Colonic mucosa (tissue), 4 donors: Measurements from ENCODE around the gene NATD1. TPM values are rescaled to one million over a fixed set of nuclear protein-coding genes. Genes with fewer than 3 reads are reported as not detected.

Experiments
- DNase-seq: peaks from one replicate; pipeline ENCODE4 v3.0.0-alpha.2; 2020
- H3K27ac ChIP-seq: fragments of 200-600 bp; one replicate; pipeline ENCODE4 v1.8.0; 2021
- H3K27me3 ChIP-seq: fragments of 200-600 bp; one replicate; pipeline ENCODE4 v1.8.0; 2021
- H3K36me3 ChIP-seq: fragments of 200-600 bp; one replicate; pipeline ENCODE4 v1.8.0; 2021
- H3K4me1 ChIP-seq: fragments of 200-600 bp; one replicate; pipeline ENCODE4 v1.8.0; 2021; ENCODE audit warnings: mild to moderate bottlenecking
- H3K4me3 ChIP-seq: fragments of 200-600 bp; one replicate; pipeline ENCODE4 v1.8.0; 2021
- H3K9ac ChIP-seq, 2 donors: one replicate each; pipeline ENCODE4 v1.7.0; 2013; ENCODE audit warnings: control low read depth in 2 of 2, low read depth in 2 of 2, low read length in 2 of 2
- H3K9me3 ChIP-seq: fragments of 200-600 bp; one replicate; pipeline ENCODE4 v1.8.0; 2021
- intact Hi-C: fragments of 100-400 bp; cut with DNase I; formaldehyde crosslinking; loops from one replicate; pipeline ENCODE4 v1.14.1; 2022
- total RNA-seq, 2 donors: library from RNA; stranded (reverse); fragmentation: NEBNext Ultra II Directional in 1 of 2; extraction: Animal tissue kit (Norgen Biotek cat#: 25700) in 1 of 2; gene quantifications; one replicate each; pipeline ENCODE4 v1.2.1, GENCODE V29; 2021
- TF ChIP-seq, protein P1 (sequence below): fragments of 200-600 bp; IDR thresholded peaks from one replicate; pipeline ENCODE4 v1.8.0; 2022; ENCODE audit warnings: antibody characterized with exemption, mild to moderate bottlenecking
- donor health status: healthy.
- donor health status: DM: no; HTN: no; CAD: no.
- donor health status: DM: no; HTN: no; CAD: no.

The NATD1 gene
- total RNA-seq, 2 donors from 2014 or later, result 1.8 to 5.2 TPM

DNA sequence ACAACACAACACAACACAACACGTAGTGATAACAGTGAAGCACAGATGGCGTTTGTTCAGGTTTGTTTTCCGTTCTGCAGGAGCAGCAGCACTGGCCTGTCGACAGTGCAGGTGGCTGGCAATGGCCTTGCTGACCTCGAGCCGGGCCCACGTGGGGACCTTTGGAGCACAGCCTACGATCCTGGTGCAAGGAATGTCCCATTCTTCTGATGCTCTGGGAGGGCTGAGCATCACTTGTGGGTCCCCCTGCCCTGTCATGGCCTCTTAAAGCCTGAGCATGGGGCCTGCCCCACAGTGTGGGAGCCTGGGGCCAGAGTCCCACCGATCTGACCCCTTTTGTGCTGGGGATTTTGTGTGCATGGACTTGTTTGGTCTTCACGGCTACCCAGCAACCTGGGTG, 38.1 kb upstream of the NATD1 start:
- Histone ChIP-seq H3K4me3 (no peak overlapping the region), H3K27ac (no peak overlapping the region), H3K27me3 (no peaks in the 10 kb centered on the region), H3K36me3 (no peaks in the 10 kb centered on the region), H3K9ac (no peak overlapping the region), H3K4me1 (peaks cover 21% of the 10 kb centered on the region), H3K9me3 (no peaks in the 10 kb centered on the region)
- TF ChIP-seq, protein P1, sequence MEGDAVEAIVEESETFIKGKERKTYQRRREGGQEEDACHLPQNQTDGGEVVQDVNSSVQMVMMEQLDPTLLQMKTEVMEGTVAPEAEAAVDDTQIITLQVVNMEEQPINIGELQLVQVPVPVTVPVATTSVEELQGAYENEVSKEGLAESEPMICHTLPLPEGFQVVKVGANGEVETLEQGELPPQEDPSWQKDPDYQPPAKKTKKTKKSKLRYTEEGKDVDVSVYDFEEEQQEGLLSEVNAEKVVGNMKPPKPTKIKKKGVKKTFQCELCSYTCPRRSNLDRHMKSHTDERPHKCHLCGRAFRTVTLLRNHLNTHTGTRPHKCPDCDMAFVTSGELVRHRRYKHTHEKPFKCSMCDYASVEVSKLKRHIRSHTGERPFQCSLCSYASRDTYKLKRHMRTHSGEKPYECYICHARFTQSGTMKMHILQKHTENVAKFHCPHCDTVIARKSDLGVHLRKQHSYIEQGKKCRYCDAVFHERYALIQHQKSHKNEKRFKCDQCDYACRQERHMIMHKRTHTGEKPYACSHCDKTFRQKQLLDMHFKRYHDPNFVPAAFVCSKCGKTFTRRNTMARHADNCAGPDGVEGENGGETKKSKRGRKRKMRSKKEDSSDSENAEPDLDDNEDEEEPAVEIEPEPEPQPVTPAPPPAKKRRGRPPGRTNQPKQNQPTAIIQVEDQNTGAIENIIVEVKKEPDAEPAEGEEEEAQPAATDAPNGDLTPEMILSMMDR, result no peak
- intact Hi-C loops, result no loop called here
- no peak for DNase-seq

DNA sequence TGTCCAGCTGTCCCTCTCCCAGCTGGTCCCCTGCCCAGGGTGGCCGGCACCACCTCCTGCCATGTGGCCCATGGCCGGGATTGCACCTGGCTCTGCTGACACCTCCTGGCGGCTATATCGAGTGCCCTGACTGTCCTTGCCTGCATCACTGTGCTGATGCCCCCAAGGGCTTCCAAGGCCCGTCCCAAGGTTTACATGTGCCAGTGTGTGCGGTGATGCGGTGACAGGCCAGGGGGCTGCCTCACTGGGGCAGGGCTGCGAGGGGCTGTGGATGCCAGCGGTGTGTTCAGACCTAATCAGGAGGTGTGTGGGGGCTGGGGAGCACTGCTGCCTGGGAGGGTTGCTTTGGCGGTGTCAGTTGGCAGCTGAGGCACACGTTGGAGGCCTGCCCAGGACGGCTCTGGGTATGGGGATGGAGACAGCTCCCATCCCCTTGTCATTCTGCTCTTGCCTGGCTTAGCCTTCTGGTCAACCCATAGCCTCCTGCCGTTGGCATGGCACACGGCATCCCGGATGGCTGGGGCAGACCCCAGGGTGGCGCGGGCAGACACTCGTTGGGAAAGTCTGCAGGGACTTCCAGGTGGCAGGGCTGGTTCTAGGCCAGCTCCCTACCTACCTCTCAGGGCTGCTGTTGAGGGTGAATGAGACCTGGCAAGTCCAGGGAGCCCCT, 36.8 kb upstream of the NATD1 start:
- DNase-seq, result no peak
- intact Hi-C loops, result no loop called here
- H3K36me3 ChIP-seq, result no peaks in the 10 kb centered on the region

DNA sequence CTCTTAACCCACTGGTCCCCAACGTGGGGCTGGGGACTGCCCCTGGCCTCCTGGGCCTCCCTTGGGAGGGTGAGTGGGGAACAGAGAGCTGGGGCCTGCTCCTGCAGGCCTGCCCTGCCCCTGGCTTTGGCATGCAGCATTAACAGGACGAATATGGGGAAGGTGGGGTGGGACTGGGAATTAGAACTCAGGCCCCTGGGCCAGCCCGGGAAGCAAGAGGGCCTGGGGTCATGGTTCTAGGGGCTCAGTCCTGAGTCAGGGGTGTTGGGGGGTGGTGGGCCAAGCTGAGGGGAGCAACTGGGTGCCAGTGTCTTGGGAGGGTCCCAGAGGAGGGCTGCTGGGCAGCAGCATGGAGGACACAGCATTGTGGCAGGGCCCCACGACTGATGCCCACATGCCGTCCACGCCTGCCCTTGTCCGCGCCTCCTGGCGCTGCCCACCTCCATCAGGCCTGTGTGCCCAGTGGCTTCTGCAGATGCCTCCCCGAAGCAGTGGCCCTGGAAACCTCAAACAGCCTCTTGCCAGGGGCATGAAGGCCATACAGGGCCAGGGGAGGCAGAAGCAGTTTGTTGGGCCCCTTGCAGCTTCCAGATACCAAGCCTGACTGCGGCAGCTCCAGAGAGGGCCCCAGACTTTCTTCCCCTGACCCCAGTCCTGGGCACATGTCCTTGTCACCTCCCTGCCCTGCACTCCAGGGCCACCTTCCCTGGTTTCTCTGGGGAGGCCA, 36.1 kb upstream of the NATD1 start:
- no peaks in the 10 kb centered on the region for H3K36me3 ChIP-seq
- peak overlapping the region in 1 of 2 donors; percentile 93 for H3K9ac ChIP-seq

More for the DNA sequence above, 36.8 kb upstream of the NATD1 start:
- no peaks in the 10 kb centered on the region for H3K9me3 ChIP-seq
- TF ChIP-seq, protein P1, result no peak
- peaks cover 21% of the 10 kb centered on the region for H3K4me1 ChIP-seq
- H3K27me3 ChIP-seq, result no peaks in the 10 kb centered on the region
- H3K4me3 ChIP-seq, result no peak overlapping the region
- no peak overlapping the region for H3K9ac ChIP-seq
- no peak overlapping the region for H3K27ac ChIP-seq

GRCh38 chr17:21288571-21289017, 35.4 kb upstream of the NATD1 start:
- peak overlapping the region; percentile 38 to 93 for H3K9ac ChIP-seq
- H3K4me3 ChIP-seq, result peak overlapping the region; percentile 26
- H3K9me3 ChIP-seq, result no peaks in the 10 kb centered on the region
- H3K4me1 ChIP-seq, result peaks cover 21% of the 10 kb centered on the region
- intact Hi-C loops, result no loop called here
- DNase-seq, result no peak
- H3K27me3 ChIP-seq, result no peaks in the 10 kb centered on the region
- H3K36me3 ChIP-seq, result no peaks in the 10 kb centered on the region
- H3K27ac ChIP-seq, result peak overlapping the region; percentile 93
- TF ChIP-seq, protein P1, result no peak

More for the DNA sequence above, 36.1 kb upstream of the NATD1 start:
- DNase-seq, result no peak
- TF ChIP-seq, protein P1, result no peak
- intact Hi-C loops, result no loop called here
- Histone ChIP-seq H3K4me3 (no peak overlapping the region), H3K27ac (peak overlapping the region; percentile 93), H3K9me3 (no peaks in the 10 kb centered on the region), H3K4me1 (peaks cover 21% of the 10 kb centered on the region), H3K27me3 (no peaks in the 10 kb centered on the region)

- H3K4me3 ChIP-seq, result peak overlapping the region; percentile 82
These were observed 34.7 kb upstream of the NATD1 start for GRCh38 chr17:21287703-21288449.

More at GRCh38 chr17:21287703-21288449, 34.7 kb upstream of the NATD1 start:
- TF ChIP-seq, protein P1, result no peak
- peaks cover 21% of the 10 kb centered on the region for H3K4me1 ChIP-seq
- H3K9me3 ChIP-seq, result no peaks in the 10 kb centered on the region
- intact Hi-C loops, result no loop called here
- peak; percentile 98 for DNase-seq
- H3K27me3 ChIP-seq, result no peaks in the 10 kb centered on the region
- peak overlapping the region; percentile 64 to 93 for H3K9ac ChIP-seq
- H3K36me3 ChIP-seq, result no peaks in the 10 kb centered on the region
- H3K27ac ChIP-seq, result peak overlapping the region; percentile 93
